Testis (tissue), 2 donors: ENCODE measurements around the gene MYO15A.

Experiments
- POLR2A ChIP-seq: fragments of 450-650 bp; IDR thresholded peaks from one replicate; pipeline ENCODE4 v1.6.1; 2017; ENCODE audit warnings: antibody characterized with exemption, mild to moderate bottlenecking, moderate library complexity
- TF ChIP-seq, protein P1 (sequence below), 3 experiments: fragments of 450-650 bp in 2 of 3; fragments of 200-600 bp in 1 of 3; sonication (generic) in 1 of 3; IDR thresholded peaks; one replicate each; pipeline ENCODE4 v1.5.1; 2016 to 2019; ENCODE audit warnings: antibody characterized with exemption in 3 of 3, mild to moderate bottlenecking in 2 of 3, moderate library complexity in 1 of 3

DNA sequence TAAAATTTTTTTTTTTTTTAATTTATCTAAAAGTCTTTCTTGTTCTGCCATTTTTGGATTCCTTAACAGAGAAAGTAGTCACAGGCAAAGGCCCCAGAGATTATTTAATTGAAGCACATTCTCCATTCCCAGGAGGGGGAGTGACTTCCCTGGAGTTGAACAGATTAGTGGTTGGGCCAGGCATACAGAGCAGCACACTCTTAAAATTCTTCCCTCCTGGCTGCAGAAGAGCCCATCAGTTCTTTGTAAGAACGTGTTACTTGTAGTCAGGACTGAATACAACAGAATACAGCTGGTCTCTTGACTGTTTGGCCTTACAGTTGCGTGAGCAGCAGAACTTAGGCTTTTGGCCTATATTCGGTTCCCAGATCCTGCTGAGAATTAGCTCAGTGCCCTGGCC is 76.8 kb downstream of the MYO15A start:
- TF ChIP-seq POLR2A = no peak
- TF ChIP-seq, protein P1, sequence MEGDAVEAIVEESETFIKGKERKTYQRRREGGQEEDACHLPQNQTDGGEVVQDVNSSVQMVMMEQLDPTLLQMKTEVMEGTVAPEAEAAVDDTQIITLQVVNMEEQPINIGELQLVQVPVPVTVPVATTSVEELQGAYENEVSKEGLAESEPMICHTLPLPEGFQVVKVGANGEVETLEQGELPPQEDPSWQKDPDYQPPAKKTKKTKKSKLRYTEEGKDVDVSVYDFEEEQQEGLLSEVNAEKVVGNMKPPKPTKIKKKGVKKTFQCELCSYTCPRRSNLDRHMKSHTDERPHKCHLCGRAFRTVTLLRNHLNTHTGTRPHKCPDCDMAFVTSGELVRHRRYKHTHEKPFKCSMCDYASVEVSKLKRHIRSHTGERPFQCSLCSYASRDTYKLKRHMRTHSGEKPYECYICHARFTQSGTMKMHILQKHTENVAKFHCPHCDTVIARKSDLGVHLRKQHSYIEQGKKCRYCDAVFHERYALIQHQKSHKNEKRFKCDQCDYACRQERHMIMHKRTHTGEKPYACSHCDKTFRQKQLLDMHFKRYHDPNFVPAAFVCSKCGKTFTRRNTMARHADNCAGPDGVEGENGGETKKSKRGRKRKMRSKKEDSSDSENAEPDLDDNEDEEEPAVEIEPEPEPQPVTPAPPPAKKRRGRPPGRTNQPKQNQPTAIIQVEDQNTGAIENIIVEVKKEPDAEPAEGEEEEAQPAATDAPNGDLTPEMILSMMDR (IDR thresholded peaks at IDR 0.05) = no peak
